Osteoblast (primary cell): ENCODE results near the gene PCCA. TPM values are rescaled to one million over a fixed set of nuclear protein-coding genes. Genes with fewer than 3 reads are reported as not detected.
"Not testable (repeated sequence)": the region's sequence is repeated elsewhere in the genome, so short reads cannot be mapped to it uniquely, and the experiment has no call there.

ENCODE experiments used
- DNase-seq: peaks from one replicate; pipeline ENCODE4 v3.0.0; 2011; ENCODE audit warnings: low spot score, mixed read lengths; ENCODE audit not compliant: insufficient read length; ENCODE audit errors: missing footprints
- H2AFZ ChIP-seq: 2 replicates; pipeline ENCODE4 v1.6.0; 2011; ENCODE audit warnings: mild to moderate bottlenecking, low read length
- H3K27ac ChIP-seq: 2 replicates; pipeline ENCODE4 v1.5.1; 2011; ENCODE audit warnings: mild to moderate bottlenecking, low read depth, low read length, moderate library complexity
- H3K27me3 ChIP-seq: 2 replicates; pipeline ENCODE4 v1.6.0; 2012; ENCODE audit warnings: mild to moderate bottlenecking, control low read depth, inconsistent platforms, low read length, moderate library complexity; ENCODE audit not compliant: insufficient read depth
- H3K36me3 ChIP-seq: 2 replicates; pipeline ENCODE4 v1.5.1; 2011; ENCODE audit warnings: mild to moderate bottlenecking, low read length, control low read depth, moderate library complexity; ENCODE audit not compliant: insufficient read depth
- H3K4me1 ChIP-seq: 2 replicates; pipeline ENCODE4 v1.5.1; 2011; ENCODE audit warnings: mild to moderate bottlenecking, low read length, control low read depth, moderate library complexity; ENCODE audit not compliant: insufficient read depth
- H3K4me2 ChIP-seq: 2 replicates; pipeline ENCODE4 v1.6.0; 2011; ENCODE audit warnings: mild to moderate bottlenecking, low read length; ENCODE audit not compliant: insufficient read depth
- H3K4me3 ChIP-seq: fragments of 200-600 bp; sonication (generic); 3 replicates; pipeline ENCODE4 v1.5.1; 2012; ENCODE audit warnings: mild to moderate bottlenecking, low read length, inconsistent platforms; ENCODE audit not compliant: insufficient read depth
- H3K79me2 ChIP-seq: 2 replicates; pipeline ENCODE4 v1.6.0; 2012; ENCODE audit warnings: mild to moderate bottlenecking, low read length, control low read depth, inconsistent platforms; ENCODE audit not compliant: insufficient read depth
- H3K9me3 ChIP-seq: 2 replicates; pipeline ENCODE4 v1.5.1; 2011; ENCODE audit warnings: low read depth, low read length, control low read depth
- H4K20me1 ChIP-seq: 2 replicates; pipeline ENCODE4 v1.6.0; 2012; ENCODE audit warnings: mild to moderate bottlenecking, low read length, control low read depth; ENCODE audit not compliant: insufficient read depth
- total RNA-seq: library from RNA; depleted of rRNA; stranded (reverse); fragments of >200 nt; gene quantifications from 2 replicates; pipeline ENCODE4 v1.2.3, GENCODE V29; 2012
- TF ChIP-seq, protein P1 (sequence below): IDR thresholded peaks from 2 replicates; pipeline ENCODE4 v1.5.1; 2011; ENCODE audit warnings: mild to moderate bottlenecking, low read depth, low read length, moderate library complexity; ENCODE audit errors: extremely low read depth

Gene PCCA
- total RNA-seq, 1 donor, result 40.5 TPM

DNA sequence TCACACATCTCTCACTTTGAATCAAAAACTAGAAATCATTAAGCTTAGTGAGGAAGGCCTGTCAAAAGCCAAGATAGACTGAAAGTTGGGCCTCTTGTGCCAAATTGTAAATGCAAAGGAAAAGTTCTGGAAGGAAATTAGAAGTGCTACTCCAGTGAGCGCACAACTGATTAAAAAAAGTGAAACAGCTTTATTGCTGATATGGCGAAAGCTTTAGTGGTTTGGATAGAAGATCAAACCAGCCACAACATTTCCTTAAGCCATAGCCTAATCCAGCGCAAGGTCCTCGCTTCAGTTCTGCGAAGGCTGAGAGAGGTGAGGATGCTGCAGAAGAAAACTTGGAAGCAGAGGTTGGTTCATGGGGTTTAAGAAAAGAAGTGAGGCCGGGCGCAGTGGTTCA, 7.6 kb downstream of the PCCA start:
- H3K4me2 ChIP-seq, result no peak overlapping the region
- TF ChIP-seq, protein P1, sequence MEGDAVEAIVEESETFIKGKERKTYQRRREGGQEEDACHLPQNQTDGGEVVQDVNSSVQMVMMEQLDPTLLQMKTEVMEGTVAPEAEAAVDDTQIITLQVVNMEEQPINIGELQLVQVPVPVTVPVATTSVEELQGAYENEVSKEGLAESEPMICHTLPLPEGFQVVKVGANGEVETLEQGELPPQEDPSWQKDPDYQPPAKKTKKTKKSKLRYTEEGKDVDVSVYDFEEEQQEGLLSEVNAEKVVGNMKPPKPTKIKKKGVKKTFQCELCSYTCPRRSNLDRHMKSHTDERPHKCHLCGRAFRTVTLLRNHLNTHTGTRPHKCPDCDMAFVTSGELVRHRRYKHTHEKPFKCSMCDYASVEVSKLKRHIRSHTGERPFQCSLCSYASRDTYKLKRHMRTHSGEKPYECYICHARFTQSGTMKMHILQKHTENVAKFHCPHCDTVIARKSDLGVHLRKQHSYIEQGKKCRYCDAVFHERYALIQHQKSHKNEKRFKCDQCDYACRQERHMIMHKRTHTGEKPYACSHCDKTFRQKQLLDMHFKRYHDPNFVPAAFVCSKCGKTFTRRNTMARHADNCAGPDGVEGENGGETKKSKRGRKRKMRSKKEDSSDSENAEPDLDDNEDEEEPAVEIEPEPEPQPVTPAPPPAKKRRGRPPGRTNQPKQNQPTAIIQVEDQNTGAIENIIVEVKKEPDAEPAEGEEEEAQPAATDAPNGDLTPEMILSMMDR, result no peak
- H2AFZ ChIP-seq, result no peak overlapping the region
- peaks cover 3% of the 10 kb centered on the region for H3K9me3 ChIP-seq
- H3K27me3 ChIP-seq, result no peaks in the 10 kb centered on the region
- peaks cover 12% of the 10 kb centered on the region for H3K4me1 ChIP-seq
- peaks cover 16% of the 10 kb centered on the region for H4K20me1 ChIP-seq
- peaks cover 77% of the 10 kb centered on the region for H3K79me2 ChIP-seq
- no peak for DNase-seq
- H3K4me3 ChIP-seq, result no peak overlapping the region
- no peak overlapping the region for H3K27ac ChIP-seq
- no peaks in the 10 kb centered on the region for H3K36me3 ChIP-seq

DNA sequence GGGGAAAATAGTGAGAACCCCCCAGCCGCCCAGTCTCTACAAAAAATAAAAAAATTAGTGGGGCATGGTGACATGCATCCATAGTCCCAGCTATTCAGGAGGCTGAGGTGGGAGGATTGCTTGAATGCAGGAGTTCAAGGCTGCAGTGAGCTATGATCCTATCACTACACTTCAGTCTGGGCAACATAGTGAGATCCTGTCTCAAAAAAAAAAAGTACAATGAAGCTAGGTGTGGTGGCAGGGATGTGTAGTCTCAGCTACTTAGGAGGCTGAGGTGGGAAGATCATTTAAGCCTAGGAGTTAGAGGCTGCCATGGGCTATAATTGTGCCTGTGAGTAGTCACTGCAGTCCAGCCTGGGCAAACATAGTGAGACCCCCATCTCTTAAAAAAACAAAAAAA, 8.9 kb downstream of the PCCA start:
- Histone ChIP-seq H3K79me2 (peaks cover 78% of the 10 kb centered on the region), H3K4me2 (no peak overlapping the region), H3K4me3 (no peak overlapping the region), H2AFZ (no peak overlapping the region), H3K4me1 (peaks cover 12% of the 10 kb centered on the region), H4K20me1 (peaks cover 16% of the 10 kb centered on the region), H3K36me3 (no peaks in the 10 kb centered on the region), H3K27me3 (no peaks in the 10 kb centered on the region), H3K27ac (no peak overlapping the region), H3K9me3 (peaks cover 3% of the 10 kb centered on the region)
- TF ChIP-seq, protein P1, result no peak
- no peak for DNase-seq

DNA sequence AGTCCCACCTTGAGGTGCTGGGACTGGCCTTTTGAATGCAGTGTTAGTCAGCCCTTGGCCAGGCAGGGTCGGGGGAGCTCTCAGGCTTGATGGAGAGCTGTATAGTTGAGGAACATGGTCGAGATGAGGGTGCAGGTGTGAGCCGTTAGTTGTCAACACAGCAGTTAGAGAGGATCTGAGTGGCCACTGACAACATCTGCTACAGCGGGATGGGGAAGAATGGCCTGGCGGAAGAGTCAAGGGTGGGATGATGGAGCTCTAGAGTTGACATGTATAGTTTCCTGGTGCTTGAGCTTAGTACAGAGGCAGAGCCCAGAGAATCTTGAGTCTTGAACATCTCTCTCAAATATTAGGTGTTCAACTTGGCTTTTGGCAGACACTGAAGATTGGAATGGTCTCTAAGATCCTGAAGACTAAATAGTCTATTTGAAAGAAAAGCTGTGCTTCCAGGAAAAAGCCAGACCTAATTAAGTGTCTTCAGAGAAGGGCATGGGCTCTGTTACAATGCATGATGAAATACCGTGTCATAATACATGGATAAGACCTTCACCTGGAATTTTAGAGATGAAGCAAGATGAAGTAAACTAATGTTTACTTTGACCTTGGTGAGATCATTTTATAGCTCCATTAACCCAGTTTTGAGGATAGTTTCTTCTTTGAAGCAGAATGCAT, 9.7 kb downstream of the PCCA start:
- Histone ChIP-seq H2AFZ (no peak overlapping the region), H3K4me2 (no peak overlapping the region), H3K4me3 (no peak overlapping the region), H3K27me3 (no peaks in the 10 kb centered on the region), H3K79me2 (peaks cover 74% of the 10 kb centered on the region), H3K27ac (no peak overlapping the region), H3K4me1 (peaks cover 12% of the 10 kb centered on the region), H3K36me3 (no peaks in the 10 kb centered on the region), H3K9me3 (peaks cover 3% of the 10 kb centered on the region), H4K20me1 (peaks cover 11% of the 10 kb centered on the region)
- DNase-seq, result no peak
- TF ChIP-seq, protein P1, result no peak

DNA sequence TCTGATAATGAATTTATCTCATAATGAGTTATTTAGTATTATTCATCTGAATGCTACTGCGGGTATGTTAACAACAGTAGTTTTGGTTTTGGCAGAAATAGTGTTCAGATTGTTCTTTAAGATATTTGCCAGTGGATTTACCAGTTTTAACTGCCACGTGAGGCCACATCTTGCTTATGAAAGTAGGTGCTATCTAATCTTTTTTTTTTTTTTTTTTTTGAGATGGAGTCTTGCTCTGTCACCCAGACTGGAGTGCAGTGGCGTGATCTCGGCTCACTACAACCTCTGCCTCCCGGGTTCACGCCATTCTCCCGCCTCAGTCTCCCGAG, 10.2 kb downstream of the PCCA start:
- H3K9me3 ChIP-seq, H3K4me2 ChIP-seq, H3K4me3 ChIP-seq, H3K27me3 ChIP-seq, DNase-seq, H3K36me3 ChIP-seq, H3K27ac ChIP-seq, H2AFZ ChIP-seq: not testable (repeated sequence)
- H3K79me2 ChIP-seq, result peaks cover 75% of the 10 kb centered on the region
- peaks cover 11% of the 10 kb centered on the region for H4K20me1 ChIP-seq
- peaks cover 12% of the 10 kb centered on the region for H3K4me1 ChIP-seq
